Measurements from ENCODE around the gene WDR53. TPM values are rescaled to one million over a fixed set of nuclear protein-coding genes. Genes with fewer than 3 reads are reported as not detected.
"Not testable (repeated sequence)": the region's sequence is repeated elsewhere in the genome, so short reads cannot be mapped to it uniquely, and the experiment has no call there.

Gene WDR53
- total RNA-seq, 1 experiment from 2014 or later: 2.9 TPM

GRCh38 chr3:196569003-196569516 is 706 bp upstream of the WDR53 start:
- in situ Hi-C loops (cut with HindIII; ENCODE audit: low sequenced_read_pairs): no loop called here
- peak; percentile 46 for DNase-seq (ENCODE audit: low spot score)

- no peak for DNase-seq (ENCODE audit: low spot score)
- in situ Hi-C loops (cut with HindIII; ENCODE audit: low sequenced_read_pairs): no loop called here
Measured at GRCh38 chr3:196563721-196564225, 4.6 kb downstream of the WDR53 start.

- in situ Hi-C loops (cut with HindIII; ENCODE audit: low sequenced_read_pairs): no loop called here
- no peak for DNase-seq (ENCODE audit: low spot score)
Measured at GRCh38 chr3:196559826-196560225, 8.5 kb downstream of the WDR53 start.

GRCh38 chr3:196558476-196558875 is 9.9 kb downstream of the WDR53 start:
- in situ Hi-C loops (cut with HindIII; ENCODE audit: low sequenced_read_pairs): no loop called here
- DNase-seq (ENCODE audit: low spot score): no peak

GRCh38 chr3:196557236-196557635 is 11.1 kb downstream of the WDR53 start:
- no peak for DNase-seq (ENCODE audit: low spot score)
- in situ Hi-C loops (cut with HindIII; ENCODE audit: low sequenced_read_pairs): no loop called here

GRCh38 chr3:196555295-196555694 is 13.1 kb downstream of the WDR53 start:
- in situ Hi-C loops (cut with HindIII; ENCODE audit: low sequenced_read_pairs): no loop called here
- DNase-seq (ENCODE audit: low spot score): no peak

- in situ Hi-C loops (cut with HindIII; ENCODE audit: low sequenced_read_pairs): no loop called here
- no peak for DNase-seq (ENCODE audit: low spot score)
Measured at GRCh38 chr3:196554205-196554604, 14.1 kb downstream of the WDR53 start.

GRCh38 chr3:196553551-196553950 is 14.8 kb downstream of the WDR53 start:
- in situ Hi-C loops (cut with HindIII; ENCODE audit: low sequenced_read_pairs): no loop called here
- DNase-seq (ENCODE audit: low spot score): no peak

- in situ Hi-C loops (cut with HindIII; ENCODE audit: low sequenced_read_pairs): no loop called here
Measured at GRCh38 chr3:196552253-196552652, 16.1 kb downstream of the WDR53 start.

GRCh38 chr3:196550172-196550571 is 18.2 kb downstream of the WDR53 start:
- DNase-seq (ENCODE audit: low spot score); in situ Hi-C loops (cut with HindIII; ENCODE audit: low sequenced_read_pairs): not testable (repeated sequence)

More at GRCh38 chr3:196552253-196552652, 16.1 kb downstream of the WDR53 start:
- DNase-seq (ENCODE audit: low spot score): no peak

GRCh38 chr3:196549312-196549711 is 19.0 kb downstream of the WDR53 start:
- in situ Hi-C loops (cut with HindIII; ENCODE audit: low sequenced_read_pairs); DNase-seq (ENCODE audit: low spot score): not testable (repeated sequence)

GRCh38 chr3:196547067-196547466 is 21.3 kb downstream of the WDR53 start:
- in situ Hi-C loops (cut with HindIII; ENCODE audit: low sequenced_read_pairs): no loop called here
- no peak for DNase-seq (ENCODE audit: low spot score)

GRCh38 chr3:196546537-196546936 is 21.8 kb downstream of the WDR53 start:
- in situ Hi-C loops (cut with HindIII; ENCODE audit: low sequenced_read_pairs): no loop called here
- no peak for DNase-seq (ENCODE audit: low spot score)

- in situ Hi-C loops (cut with HindIII; ENCODE audit: low sequenced_read_pairs): no loop called here
- no peak for DNase-seq (ENCODE audit: low spot score)
Measured at GRCh38 chr3:196544491-196544992, 23.8 kb downstream of the WDR53 start.

GRCh38 chr3:196541684-196542445 is 26.5 kb downstream of the WDR53 start:
- DNase-seq (ENCODE audit: low spot score): no peak
- in situ Hi-C loops (cut with HindIII; ENCODE audit: low sequenced_read_pairs): no loop called here

- DNase-seq (ENCODE audit: low spot score): no peak
- in situ Hi-C loops (cut with HindIII; ENCODE audit: low sequenced_read_pairs): no loop called here
Measured at GRCh38 chr3:196537319-196537984, 30.9 kb downstream of the WDR53 start.

- DNase-seq (ENCODE audit: low spot score): no peak
- in situ Hi-C loops (cut with HindIII; ENCODE audit: low sequenced_read_pairs): no loop called here
Measured at GRCh38 chr3:196533260-196533681, 35.1 kb downstream of the WDR53 start.

- in situ Hi-C loops (cut with HindIII; ENCODE audit: low sequenced_read_pairs): no loop called here
- DNase-seq (ENCODE audit: low spot score): no peak
Measured at GRCh38 chr3:196531418-196531817, 36.9 kb downstream of the WDR53 start.

GRCh38 chr3:196528639-196529233 is 39.6 kb downstream of the WDR53 start:
- in situ Hi-C loops (cut with HindIII; ENCODE audit: low sequenced_read_pairs): no loop called here
- peak; percentile 17 for DNase-seq (ENCODE audit: low spot score)

GRCh38 chr3:196525141-196525540 is 43.2 kb downstream of the WDR53 start:
- in situ Hi-C loops (cut with HindIII; ENCODE audit: low sequenced_read_pairs): no loop called here
- no peak for DNase-seq (ENCODE audit: low spot score)
